GM21737 (cell line): Measurements from ENCODE around the gene BAZ1B.
A peak's percentile ranks its signal among the peaks of the same experiment; 100 is the strongest.
"Not testable (repeated sequence)": the region's sequence is repeated elsewhere in the genome, so short reads cannot be mapped to it uniquely, and the experiment has no call there.

Source experiments
- ATAC-seq: cut with Tn5 transposase; IDR thresholded peaks from one replicate; pipeline ENCODE4 v1.9.1; 2021; ENCODE audit warnings: mild to moderate bottlenecking, moderate library complexity; ENCODE audit not compliant: unreplicated experiment

Gene BAZ1B, protein sequence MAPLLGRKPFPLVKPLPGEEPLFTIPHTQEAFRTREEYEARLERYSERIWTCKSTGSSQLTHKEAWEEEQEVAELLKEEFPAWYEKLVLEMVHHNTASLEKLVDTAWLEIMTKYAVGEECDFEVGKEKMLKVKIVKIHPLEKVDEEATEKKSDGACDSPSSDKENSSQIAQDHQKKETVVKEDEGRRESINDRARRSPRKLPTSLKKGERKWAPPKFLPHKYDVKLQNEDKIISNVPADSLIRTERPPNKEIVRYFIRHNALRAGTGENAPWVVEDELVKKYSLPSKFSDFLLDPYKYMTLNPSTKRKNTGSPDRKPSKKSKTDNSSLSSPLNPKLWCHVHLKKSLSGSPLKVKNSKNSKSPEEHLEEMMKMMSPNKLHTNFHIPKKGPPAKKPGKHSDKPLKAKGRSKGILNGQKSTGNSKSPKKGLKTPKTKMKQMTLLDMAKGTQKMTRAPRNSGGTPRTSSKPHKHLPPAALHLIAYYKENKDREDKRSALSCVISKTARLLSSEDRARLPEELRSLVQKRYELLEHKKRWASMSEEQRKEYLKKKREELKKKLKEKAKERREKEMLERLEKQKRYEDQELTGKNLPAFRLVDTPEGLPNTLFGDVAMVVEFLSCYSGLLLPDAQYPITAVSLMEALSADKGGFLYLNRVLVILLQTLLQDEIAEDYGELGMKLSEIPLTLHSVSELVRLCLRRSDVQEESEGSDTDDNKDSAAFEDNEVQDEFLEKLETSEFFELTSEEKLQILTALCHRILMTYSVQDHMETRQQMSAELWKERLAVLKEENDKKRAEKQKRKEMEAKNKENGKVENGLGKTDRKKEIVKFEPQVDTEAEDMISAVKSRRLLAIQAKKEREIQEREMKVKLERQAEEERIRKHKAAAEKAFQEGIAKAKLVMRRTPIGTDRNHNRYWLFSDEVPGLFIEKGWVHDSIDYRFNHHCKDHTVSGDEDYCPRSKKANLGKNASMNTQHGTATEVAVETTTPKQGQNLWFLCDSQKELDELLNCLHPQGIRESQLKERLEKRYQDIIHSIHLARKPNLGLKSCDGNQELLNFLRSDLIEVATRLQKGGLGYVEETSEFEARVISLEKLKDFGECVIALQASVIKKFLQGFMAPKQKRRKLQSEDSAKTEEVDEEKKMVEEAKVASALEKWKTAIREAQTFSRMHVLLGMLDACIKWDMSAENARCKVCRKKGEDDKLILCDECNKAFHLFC (N-terminal part only)

DNA sequence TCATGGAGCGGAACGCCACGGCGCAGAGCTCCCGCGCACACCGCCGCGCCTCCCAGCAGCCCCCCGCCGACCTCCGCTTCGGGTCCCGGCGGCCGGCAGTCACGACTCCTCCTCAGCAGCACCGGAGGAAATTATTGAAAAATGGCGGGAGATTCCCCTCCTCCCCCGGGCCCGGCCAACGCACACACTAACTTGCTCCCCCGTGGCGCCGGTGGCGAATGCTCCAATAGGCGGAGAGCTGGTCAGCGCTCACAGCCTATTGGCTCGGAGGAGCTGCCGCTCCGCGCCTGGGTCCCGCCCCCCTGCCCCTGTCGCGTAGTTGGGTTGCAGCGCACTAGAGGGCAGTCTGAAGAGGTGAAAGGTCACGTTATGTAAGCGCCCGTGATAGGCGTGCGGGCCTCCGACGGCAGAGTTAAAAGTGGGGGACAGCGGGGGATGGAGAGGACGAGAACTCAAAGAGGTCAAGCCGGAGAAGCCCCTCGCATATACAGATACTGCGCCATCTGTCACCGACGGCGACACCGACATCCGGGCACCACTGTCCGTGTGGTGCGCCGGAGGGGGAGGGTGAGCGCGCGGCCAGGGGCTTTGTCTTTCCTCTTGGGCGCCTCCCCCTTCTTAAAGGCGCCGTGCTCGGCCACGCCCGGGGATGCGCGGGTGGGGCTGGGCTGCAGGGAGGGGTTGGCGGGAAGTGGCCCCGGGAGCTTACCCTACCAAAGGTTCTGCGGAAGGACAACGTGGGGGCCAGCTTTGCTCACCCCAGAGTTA, at the start of gene BAZ1B:
BAZ1B (minus strand) TSS at position 189 of the 768 bp plus-strand sequence. CDS start 360 bp downstream, outside the sequence.
- peak; percentile 79 for ATAC-seq

DNA sequence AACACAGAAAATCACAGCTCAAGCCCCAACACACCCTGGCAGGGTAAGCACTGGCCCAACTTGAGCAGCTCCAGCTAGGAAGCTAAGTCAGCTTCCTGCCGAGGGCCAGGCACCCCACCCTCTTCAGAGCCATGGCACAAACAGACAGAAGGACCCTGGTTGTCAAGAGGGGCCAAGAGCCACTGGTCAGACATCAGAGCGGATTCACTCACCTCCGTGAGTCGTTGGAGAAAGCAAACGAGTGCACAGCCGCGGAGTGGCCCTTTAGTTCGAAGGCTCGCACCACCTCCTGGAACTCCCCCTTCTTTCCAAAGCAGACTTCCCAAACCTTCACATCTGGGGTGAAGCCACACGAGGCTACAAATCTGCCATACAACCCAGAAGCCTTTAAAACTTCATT, 48.9 kb upstream of the BAZ1B start:
- no peak for ATAC-seq

DNA sequence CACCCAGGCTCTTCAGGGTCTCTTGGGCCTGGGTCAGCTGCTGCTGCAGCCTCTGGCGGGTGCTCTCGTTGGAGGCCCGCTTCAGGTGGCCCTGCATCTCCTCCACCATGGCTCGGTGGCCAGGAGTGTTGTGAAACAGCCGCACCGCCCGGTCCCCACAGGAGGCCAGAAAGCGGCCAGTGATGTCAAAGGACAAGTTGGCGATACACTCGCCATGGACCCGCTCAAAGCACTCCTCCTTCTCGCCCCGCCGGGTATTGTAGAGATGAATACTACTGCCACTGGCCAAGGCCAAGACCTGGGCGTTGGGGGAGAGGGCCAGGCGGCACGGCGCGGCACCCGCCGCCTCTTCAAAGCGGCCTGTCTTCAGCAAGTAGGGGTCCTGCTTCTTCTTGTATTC, 48.4 kb upstream of the BAZ1B start:
- ATAC-seq, result no peak

DNA sequence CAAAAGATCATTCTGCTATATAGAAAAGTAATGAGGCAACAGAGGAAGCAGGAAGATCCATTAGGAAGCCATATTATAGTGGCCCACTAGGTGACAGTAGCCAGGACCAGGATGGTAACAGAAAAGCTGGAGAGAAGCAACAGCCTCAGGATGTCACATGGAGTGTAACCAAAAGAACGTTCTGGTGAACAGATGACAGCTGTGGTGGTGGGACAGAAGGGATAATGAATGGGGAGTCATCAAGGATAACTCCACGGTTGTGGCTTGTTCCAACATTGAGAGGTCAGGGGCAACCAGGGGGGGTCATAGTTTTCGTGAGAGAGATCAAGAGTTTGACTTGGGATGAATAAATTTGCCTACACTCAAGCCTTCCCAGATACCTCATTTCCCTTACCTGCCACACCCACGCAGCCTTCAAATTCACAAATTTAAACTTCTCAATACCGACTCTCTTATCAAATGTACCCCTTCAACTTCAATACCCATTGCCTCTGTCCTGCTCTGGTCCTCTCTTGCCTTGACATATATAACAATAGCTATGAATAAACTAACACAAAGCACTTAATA, 47.0 kb upstream of the BAZ1B start:
- ATAC-seq, result no peak

DNA sequence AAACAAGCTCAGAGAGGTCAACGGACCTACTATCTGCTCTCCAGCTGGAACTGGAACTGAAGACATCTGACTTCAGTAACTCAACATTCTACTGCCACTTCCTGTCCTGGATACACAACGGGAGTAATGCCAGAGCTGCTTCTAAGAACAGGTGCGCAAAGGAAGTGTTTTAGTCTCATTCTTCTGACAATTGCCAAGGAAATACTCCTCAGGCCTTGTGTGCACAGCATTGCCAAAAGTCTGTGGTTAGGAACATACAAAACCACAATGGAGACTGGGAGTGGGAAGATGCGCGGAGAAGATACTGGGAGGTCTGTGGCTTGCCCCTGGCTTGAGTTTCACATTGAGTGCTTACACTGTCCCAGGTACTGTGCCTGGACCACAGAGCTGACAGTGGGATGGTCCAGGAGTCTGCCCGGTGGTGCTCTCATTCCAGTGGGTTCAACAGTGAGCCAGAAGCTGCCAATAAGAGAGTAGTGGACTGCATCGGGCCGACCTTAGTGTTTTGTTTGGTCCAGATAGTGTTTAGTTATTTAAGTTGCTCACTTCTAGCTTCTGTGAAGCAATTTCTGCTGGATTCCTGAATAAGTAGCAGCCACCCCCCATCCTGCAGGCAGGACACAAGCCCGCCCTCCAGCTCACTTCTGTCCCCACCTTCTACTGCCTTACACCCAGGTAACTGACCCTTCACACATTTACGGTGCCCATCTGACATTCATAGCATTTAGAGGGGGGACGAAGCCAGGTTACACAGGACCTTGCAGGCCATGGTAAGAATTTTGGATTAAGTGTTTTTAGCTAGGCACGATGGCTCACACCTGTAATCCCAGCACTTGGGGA, 46.0 kb upstream of the BAZ1B start:
- no peak for ATAC-seq

DNA sequence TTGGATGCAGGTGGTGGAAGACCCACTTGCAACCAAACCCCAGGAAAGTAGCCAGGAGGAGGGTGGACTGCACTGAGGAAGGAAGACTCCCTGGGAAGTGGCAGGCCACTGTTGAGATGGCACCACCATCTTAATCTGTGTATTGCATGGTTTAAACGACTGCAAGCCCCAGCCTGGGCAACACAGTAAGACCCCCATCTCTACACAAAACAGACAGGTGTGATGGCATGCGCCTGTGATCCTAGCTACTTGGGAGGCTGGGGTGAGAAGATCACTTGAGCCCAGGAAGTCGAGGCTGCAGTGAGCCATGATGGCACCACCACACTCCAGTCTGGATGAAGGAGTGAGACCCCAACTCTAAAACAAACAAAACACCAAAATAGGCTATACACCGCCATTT, 45.0 kb upstream of the BAZ1B start:
- no peak for ATAC-seq

DNA sequence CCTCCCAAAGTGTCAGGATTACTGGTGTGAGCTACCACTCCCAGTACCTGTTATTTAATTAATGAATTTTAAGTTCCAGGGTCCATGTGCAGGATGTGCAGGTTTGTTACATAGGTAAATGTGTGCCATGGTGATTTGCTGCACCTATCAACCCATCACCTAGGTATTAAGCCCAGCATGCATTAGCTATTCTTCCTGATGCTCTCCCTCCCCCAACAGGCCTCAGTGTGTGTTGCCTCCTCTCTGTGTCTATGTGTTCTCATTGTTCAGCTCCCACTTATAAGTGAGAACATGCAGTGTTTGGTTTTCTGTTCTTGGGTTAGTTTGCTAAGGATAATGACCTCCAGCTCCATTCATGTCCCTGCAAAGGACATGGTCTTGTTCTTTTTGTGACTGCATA, 44.3 kb upstream of the BAZ1B start:
- ATAC-seq, result not testable (repeated sequence)

DNA sequence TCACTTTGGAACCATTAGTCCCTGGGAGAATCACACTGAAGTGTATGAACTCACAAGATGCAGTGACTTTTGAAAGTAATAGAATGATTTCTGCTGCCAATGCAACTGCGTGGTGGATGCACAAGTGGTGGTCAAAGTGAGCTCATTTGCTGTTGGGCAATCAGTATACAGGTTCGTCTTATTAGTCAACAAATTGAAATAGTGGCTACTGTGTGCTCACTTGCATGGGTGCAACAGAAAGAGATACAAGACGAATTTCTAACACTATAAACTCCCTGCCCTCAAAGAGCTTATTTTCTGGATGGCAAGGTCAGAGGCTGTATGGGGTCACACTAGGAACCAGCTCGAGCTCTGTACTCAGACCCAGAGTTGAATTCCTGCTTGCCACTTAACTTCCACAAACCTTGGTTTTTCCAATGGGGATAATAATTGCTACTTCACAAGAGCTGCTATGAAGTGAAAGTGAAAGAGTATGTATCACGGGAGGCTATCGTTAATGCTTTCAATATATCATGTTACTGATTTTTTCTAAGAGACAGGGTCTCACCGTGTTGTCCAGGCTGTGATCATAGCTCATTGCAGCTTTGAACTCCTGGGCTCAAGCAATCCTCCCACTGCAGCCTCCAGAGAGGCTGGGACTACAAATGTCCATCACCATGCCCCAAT, 43.7 kb upstream of the BAZ1B start:
- no peak for ATAC-seq

DNA sequence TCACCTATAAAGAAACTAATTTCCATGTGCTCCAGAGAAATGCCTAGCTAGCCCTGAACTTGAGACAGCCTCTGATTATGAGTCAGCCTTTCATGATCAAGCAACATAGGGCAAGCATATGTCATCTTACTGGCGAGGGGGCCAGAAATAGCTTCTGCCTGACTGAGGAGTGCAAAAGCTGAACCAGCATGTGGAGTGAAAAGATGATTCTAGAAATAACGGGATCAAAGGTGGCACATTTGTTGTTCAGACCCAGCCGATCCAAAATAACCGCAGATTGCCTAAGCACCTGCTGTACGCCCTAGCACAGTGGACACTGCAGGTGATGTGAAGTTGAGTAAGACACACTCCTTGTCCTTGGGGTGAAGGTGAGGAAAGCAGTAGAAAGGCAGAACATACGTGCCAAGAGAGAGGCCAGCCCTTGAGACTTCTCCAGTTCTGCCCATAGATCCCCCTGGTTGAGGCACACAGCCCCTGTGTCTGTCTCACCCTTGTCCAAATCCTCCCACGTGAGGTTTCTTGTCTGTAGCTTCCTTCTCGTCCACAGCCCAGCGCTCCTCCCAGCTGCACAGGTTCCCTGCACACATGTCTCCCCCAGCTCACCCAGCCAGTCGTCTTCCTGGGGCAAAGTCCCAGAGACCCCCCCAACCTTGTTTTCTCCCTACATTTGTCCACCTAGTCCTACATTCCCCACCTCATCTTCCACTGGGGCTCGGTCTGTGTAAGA, 38.2 kb upstream of the BAZ1B start:
- ATAC-seq, result no peak

DNA sequence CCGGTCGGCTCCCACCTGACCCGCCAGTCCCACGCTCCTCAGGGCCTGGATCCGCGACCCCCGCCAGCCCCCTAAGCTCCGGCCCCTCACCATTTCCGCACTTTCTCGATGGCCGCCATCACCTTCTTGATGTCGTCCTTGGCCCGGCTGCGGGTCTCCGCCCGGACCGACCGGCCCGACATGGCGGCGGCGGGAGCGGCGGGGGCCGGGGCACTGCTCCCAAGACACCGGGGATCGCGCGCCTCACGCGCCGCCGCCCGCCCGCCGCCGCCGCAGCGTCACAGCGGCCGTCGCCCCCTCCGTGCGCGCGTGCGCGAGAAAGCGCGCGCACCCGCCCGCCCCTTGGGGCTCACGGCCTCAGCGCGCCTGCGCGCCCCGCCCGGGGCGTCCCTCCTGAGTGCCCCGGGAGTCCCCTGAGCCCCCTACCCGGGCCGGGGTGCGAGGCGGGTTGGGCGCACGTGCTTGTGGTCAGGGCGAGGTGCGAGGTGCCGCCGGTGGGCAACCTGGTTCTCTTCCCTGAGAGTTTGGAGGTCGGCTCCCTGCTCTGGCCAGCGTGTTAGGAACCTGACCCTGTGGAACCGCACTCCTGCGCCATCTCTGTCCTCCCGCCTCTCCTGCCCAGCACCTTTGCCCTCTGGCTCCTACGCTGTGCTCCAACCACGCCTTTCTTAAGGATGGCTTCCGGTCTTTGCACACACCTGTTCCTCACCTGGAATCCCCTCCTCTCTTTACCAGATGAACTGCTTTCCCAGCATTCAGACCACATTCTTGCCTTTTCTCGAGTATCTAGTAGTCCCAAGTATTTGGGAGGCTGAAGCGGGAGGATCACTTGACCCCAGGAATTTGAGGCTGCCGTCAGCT, 35.5 kb upstream of the BAZ1B start, which contains the start of gene BCL7B:
BCL7B (minus strand) TSS at position 294 of the 861 bp plus-strand sequence; CDS start at position 182, 112 bp downstream.
- ATAC-seq, result peak; percentile 41

DNA sequence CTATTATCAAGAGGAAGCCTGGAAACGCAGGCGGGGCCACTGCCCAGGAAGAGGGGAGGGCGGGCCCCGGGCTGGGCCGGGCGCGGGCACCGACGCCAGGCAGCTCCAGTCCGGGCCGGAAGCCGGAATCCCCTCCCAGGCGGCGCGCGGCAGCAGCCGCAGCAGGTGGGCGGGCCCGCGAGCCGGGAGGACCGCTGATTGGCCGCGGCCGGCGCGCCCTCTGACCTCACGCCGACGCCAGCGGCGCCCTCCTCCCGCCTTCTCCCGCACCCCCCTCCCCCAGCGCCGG, 35.0 kb upstream of the BAZ1B start:
- peak; percentile 88 for ATAC-seq

DNA sequence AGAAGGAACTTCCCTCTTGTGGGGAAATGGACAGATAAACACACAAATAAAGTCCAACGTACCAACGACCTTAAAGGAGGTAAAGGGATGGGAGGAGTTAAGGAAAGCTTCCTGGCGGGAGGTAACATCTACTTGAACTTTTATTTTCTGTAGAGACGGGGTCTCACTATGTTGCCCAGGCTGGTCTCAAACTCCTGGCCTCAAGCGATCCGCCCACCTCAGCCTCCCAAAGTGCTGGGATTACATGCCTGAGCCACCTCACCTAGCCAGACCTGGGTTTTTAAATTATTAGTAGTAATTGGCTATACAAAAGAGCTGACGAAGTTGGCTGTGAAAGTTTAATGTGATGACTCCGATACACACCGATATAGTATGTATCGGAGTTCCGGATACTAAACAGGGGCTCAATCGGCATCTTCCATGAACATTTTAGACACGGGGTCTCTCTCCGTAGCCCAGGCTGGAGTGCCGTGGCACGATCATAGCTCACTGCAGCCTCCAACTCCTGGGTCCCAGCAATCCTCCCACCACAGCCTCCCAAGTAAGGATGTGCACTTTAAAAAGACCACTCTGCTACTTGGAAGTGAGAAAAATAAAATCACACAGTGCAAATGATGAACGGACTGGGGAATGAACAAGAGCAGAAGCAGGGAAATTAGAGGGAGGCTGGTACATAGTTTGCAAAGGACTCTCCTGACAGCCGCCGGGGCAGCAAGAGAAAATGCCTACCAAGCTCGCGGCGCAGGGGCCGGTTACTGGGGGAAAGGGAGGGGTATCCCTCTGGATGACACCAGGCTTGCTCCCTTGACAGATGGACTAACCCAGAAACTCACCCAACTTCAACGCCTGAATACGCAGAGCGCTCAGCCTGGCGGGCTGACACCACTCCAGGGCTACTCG, 34.4 kb upstream of the BAZ1B start:
- ATAC-seq, result no peak

DNA sequence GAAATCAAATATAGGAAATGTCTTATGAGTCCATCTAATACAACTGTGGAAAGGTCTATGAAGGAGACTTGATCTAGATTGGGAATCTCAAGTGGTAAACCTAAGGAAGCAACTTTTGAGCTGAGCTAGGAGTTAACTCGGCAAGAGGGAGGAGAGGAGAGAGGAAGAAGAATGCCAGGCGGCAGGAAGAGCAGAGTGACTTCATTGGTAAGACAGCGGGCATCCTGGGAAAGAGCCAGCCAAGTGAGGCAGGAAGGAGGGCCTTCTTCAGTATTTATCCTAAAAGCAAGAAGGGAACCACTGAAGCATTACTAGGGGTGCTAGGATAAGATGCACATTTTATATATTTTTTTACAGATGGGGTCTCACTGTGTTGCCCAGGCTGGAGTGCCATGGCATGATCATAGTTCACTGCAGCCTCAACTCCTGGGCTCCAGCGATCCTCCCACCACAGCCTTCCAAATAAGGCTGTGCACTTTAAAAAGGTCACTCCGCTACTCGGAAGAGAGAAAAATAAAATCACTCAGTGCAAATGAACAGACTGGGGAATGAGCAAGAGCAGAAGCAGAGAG, 33.4 kb upstream of the BAZ1B start:
- ATAC-seq, result no peak

DNA sequence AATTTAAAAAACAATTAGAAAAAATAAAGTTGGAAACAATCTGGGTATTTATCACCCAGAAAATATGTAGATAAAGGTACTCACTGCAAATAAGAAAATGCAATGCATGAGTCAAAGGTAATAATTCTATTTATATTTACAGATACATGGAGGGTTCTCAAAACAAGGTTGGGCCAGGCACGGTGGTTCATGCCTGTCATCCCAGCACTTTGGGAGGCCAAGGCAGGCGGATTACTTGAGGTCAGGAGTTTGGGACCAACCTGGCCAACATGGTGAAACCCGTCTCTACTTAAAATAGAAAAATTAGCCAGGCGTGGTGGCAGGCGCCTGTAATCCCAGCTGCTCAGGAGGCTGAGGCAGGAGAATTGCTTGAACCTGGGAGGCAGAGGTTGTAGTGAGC, 28.0 kb upstream of the BAZ1B start:
- not testable (repeated sequence) for ATAC-seq

DNA sequence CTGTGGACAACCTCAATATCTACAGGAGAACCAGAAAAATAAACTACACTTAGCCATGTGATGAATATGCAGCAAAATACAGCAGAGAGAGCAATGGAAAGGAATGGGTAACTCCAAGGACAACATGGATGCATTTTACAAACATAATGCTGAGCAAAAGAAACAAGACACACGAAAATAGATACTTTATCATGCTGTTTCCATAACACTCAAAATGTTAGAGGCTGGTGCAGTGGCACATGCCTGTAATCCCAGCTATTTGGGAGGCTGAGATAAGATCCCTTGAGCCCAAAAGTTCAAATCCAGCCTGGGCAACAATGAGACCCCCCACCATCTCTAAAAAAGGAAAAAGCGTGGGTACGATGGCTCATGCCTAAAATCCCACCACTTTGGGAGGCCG, 27.1 kb upstream of the BAZ1B start:
- ATAC-seq, result no peak

DNA sequence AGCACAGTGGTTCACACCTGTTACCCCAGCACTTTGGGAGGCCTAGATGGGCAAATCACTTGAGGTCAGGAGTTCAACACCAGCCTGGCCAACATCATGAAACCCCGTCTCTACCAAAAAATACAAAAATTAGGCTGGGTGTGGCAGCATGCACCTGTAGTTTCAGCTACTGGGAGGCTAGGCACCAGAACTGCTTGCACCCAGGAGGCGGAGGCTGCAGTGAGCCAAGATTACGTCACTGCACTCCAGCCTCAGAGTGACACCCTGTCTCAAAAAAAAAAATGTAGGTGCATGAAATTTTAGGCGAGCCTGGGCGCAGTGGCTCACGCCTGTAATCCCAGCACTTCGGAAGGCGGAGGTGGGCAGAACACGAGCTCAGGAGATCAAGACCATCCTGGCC, 25.7 kb upstream of the BAZ1B start:
- no peak for ATAC-seq
